Nephron (organoid): ENCODE results near the gene KIF4A.

Experiments
- H3K27ac Mint-ChIP-seq, 3 experiments: 2 replicates each; pipeline ENCODE4 v1.8.0; 2020; ENCODE audit warnings: mixed read lengths in 3 of 3, mild to moderate bottlenecking in 2 of 3, moderate library complexity in 1 of 3
- H3K27me3 Mint-ChIP-seq: 2 replicates; pipeline ENCODE4 v1.8.0; 2021; ENCODE audit warnings: low read depth, mild to moderate bottlenecking, moderate library complexity, mixed read lengths
- H3K36me3 Mint-ChIP-seq: 2 replicates; pipeline ENCODE4 v1.8.0; 2020; ENCODE audit warnings: low read depth, mixed read lengths
- H3K4me1 Mint-ChIP-seq: 2 replicates; pipeline ENCODE4 v1.8.0; 2020; ENCODE audit warnings: mixed read lengths
- H3K4me3 Mint-ChIP-seq, 3 experiments: 2 replicates each; pipeline ENCODE4 v1.8.0; 2020; ENCODE audit warnings: mild to moderate bottlenecking in 3 of 3, mixed read lengths in 3 of 3, moderate library complexity in 2 of 3
- H3K9me3 Mint-ChIP-seq: 2 replicates; pipeline ENCODE4 v1.8.0; 2020; ENCODE audit warnings: mixed read lengths
- TF ChIP-seq, protein P1 (sequence below), 3 experiments: fragments of 200-600 bp; sonication (generic); IDR thresholded peaks; one replicate each; pipeline ENCODE4 v1.5.0; 2021; ENCODE audit warnings: antibody characterized with exemption in 3 of 3; ENCODE audit not compliant: unreplicated experiment in 3 of 3

Gene KIF4A

DNA sequence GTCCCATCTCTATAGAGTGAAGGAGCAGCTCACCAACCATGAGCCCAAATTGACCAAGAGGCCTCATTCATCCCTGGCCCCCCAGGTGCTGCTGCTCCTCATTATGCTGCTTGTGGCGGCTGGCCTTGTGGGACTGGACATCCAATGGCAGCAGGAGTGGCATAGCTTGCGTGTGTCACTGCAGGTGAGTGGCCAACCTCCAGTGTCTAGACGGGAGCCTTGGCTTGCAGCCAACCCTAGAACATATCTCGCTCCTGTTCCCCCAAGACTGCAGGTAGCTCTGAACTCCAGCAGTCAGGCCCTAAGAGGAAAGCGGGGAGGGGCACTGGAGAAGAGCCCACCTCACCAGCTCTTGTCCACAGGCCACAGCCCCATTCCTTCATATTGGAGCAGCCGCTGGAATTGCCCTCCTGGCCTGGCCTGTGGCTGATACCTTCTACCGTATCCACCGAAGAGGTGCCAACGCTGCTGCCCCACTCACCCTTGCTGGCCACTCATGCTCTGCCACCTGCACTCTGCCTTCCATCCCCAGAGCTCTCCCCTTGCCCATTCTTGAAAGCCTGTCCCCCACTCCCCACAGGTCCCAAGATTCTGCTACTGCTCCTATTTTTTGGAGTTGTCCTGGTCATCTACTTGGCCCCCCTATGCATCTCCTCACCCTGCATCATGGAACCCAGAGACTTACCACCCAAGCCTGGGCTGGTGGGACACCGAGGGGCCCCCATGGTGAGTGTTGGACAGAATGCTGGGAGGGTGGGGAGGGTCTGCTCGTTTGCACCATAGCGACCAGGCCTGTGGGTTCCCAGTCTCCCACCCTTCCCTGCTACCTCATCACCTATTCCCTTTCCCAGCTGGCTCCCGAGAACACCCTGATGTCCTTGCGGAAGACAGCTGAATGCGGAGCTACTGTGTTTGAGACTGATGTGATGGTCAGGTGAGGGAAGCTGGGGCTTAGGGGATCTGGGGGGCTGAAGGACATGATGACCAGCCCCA lies 136.7 kb downstream of the KIF4A start:
- Mint-ChIP-seq H3K27me3 (peaks cover 14% of the 10 kb centered on the region), H3K27ac (no peak overlapping the region), H3K9me3 (no peaks in the 10 kb centered on the region), H3K4me1 (peaks cover 6% of the 10 kb centered on the region), H3K4me3 (no peak overlapping the region), H3K36me3 (no peaks in the 10 kb centered on the region)
- TF ChIP-seq, protein P1, sequence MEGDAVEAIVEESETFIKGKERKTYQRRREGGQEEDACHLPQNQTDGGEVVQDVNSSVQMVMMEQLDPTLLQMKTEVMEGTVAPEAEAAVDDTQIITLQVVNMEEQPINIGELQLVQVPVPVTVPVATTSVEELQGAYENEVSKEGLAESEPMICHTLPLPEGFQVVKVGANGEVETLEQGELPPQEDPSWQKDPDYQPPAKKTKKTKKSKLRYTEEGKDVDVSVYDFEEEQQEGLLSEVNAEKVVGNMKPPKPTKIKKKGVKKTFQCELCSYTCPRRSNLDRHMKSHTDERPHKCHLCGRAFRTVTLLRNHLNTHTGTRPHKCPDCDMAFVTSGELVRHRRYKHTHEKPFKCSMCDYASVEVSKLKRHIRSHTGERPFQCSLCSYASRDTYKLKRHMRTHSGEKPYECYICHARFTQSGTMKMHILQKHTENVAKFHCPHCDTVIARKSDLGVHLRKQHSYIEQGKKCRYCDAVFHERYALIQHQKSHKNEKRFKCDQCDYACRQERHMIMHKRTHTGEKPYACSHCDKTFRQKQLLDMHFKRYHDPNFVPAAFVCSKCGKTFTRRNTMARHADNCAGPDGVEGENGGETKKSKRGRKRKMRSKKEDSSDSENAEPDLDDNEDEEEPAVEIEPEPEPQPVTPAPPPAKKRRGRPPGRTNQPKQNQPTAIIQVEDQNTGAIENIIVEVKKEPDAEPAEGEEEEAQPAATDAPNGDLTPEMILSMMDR (IDR thresholded peaks at IDR 0.05; ENCODE audit: unreplicated experiment in 3 of 3), result no peak

- Mint-ChIP-seq H3K36me3 (no peaks in the 10 kb centered on the region), H3K27me3 (peaks cover 14% of the 10 kb centered on the region), H3K9me3 (no peaks in the 10 kb centered on the region), H3K4me1 (peaks cover 6% of the 10 kb centered on the region), H3K4me3 (no peak overlapping the region), H3K27ac (no peak overlapping the region)
- TF ChIP-seq, protein P1 (IDR thresholded peaks at IDR 0.05; ENCODE audit: unreplicated experiment in 3 of 3), result no peak
These were observed 137.5 kb downstream of the KIF4A start for GRCh38 chrX:70427365-70427764.

GRCh38 chrX:70429759-70430158 lies 139.9 kb downstream of the KIF4A start:
- no peaks in the 10 kb centered on the region for H3K36me3 Mint-ChIP-seq
- H3K9me3 Mint-ChIP-seq, result no peaks in the 10 kb centered on the region
- TF ChIP-seq, protein P1 (IDR thresholded peaks at IDR 0.05; ENCODE audit: unreplicated experiment in 3 of 3), result no peak
- H3K27ac Mint-ChIP-seq, result no peak overlapping the region
- peaks cover 7% of the 10 kb centered on the region for H3K27me3 Mint-ChIP-seq
- no peaks in the 10 kb centered on the region for H3K4me1 Mint-ChIP-seq
- H3K4me3 Mint-ChIP-seq, result no peak overlapping the region

DNA sequence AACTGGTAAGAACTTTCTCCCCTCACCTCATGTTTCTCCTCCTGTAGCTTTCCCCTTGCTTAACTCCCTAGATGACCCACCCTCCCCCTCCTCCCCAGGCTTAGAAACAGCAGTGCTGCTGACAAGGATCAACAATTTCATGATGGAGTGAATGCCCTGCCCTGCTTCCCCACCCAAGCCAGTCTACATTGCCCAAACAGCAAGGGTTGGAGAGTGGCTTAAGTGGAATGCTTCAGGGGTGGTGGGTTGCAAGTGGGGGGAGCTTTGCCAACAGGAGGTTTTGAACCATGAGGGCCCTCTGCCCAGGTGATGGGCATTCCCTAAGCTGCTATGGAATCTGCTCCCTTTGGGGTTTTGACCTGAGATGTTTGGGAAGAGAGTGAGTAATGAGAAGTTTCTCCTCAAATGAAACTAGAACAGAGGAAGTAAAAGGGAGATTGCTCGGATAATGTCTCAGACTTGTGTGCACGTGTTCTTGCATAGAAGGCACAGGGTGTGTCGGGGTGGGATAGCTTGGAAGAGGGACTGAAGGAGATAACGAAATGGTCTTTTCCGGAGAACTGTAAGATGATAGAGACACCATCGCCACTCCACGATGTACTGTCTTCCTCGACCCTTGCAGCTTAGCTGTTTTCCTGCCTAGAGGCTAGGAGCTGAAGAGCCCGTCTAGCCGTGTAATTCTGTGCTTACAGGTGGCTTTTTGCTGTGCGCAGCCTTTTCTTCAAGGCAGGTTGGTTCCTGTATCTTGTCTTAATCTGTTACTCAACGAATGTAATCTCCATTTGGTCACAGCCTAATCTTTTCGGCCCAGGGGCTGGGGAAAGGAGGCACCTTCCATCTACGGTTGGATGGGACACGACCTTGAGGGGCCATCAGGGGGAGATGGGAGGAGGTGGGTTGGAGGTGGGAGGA lies 143.3 kb downstream of the KIF4A start:
- H3K4me3 Mint-ChIP-seq, result peak overlapping the region; percentile 89 to 91 (median 90)

DNA sequence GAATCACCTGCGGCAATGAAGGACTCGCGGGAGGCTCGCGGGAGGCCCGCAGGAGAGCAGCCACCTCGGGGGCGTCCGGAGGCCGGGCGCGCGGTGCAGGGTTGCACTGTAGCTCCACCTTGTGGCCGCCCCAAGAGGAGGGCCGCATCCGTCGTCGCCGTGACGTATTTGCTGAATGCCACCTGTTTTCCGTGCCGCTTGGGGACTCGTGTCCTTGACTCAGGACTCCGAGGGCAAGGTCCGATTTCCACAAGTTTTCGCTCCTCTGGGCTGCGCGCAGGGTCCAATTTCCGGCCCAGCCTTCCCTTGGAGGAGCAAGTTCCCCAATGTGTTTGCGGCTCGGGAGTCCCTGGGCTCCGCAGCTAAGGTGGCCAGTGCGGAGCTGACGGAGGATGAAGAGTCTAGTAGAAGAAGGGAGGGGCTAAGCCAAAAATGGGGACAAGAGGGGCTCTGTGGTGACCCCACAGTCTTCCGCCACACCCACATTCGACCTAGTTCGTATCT lies 144.0 kb downstream of the KIF4A start:
- Mint-ChIP-seq H3K36me3 (no peaks in the 10 kb centered on the region), H3K9me3 (peaks cover 3% of the 10 kb centered on the region), H3K27ac (peak overlapping the region in 2 of 3 experiments; percentile 78 to 86), H3K4me1 (no peaks in the 10 kb centered on the region), H3K4me3 (peak overlapping the region; percentile 89 to 91 (median 90)), H3K27me3 (peaks cover 30% of the 10 kb centered on the region)
- TF ChIP-seq, protein P1 (IDR thresholded peaks at IDR 0.05; ENCODE audit: unreplicated experiment in 3 of 3), result peak; percentile 52 to 74 (median 67)

More for the DNA sequence above, 143.3 kb downstream of the KIF4A start:
- Mint-ChIP-seq H3K27me3 (peaks cover 23% of the 10 kb centered on the region), H3K36me3 (no peaks in the 10 kb centered on the region), H3K4me1 (no peaks in the 10 kb centered on the region), H3K27ac (peak overlapping the region in 2 of 3 experiments; percentile 18 to 78), H3K9me3 (peaks cover 3% of the 10 kb centered on the region)
- TF ChIP-seq, protein P1 (IDR thresholded peaks at IDR 0.05; ENCODE audit: unreplicated experiment in 3 of 3), result no peak
